Suppressor macrophage (primary cell): ENCODE data around the gene ATP6V0C.
A peak's percentile ranks its signal among the peaks of the same experiment; 100 is the strongest.

ENCODE experiments used
- DNase-seq, 4 experiments: peaks; one replicate each; pipeline ENCODE4 v3.0.0-alpha.2; 2020 to 2022

Gene ATP6V0C

GRCh38 chr16:2512735-2513404 lies 882 bp upstream of the ATP6V0C start:
- no peak for DNase-seq

DNA sequence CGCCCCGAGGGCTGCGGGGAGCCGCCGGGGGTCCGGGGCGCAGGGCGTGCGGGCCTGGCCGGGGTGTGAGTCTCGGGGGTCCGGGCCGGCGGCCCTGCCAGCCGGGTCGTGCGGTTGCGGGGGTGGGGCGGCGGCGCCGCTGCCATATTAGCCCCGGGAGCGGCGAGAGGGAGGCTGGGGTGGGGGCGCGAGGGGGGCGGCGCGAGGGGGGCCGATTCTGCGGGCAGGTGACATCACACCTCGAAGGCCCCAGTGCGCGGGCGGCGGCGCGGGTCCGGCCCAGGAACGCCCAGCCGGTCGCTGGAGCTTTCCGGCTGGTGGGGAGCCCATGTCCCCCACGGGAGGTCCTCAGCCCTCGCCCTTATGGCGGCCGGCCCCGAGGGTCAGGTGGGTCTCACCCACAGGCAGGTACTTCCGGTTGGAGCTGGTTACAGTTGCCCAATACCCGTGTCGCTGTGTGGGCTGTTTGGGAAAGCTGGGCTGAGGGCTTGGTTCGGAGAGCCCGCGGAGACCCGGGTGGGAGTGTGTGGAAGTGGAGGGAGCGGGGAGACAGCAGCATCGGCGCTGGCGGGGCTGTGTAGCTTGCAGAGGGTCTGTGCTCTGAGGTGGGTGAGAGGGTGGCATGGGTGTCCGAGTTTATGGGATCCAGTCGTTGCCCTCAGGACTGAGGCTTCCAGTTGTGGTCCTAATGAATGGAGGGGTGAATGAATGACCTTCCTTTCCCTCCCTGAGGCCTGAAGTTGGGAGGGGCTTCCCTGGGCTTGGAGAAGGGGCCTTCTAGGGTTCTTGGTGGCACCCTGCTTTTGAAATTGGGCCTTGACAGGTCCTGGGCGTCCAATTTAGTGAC lies 804 bp downstream of the ATP6V0C start:
- peak; percentile 56 to 77 (median 64) for DNase-seq

DNA sequence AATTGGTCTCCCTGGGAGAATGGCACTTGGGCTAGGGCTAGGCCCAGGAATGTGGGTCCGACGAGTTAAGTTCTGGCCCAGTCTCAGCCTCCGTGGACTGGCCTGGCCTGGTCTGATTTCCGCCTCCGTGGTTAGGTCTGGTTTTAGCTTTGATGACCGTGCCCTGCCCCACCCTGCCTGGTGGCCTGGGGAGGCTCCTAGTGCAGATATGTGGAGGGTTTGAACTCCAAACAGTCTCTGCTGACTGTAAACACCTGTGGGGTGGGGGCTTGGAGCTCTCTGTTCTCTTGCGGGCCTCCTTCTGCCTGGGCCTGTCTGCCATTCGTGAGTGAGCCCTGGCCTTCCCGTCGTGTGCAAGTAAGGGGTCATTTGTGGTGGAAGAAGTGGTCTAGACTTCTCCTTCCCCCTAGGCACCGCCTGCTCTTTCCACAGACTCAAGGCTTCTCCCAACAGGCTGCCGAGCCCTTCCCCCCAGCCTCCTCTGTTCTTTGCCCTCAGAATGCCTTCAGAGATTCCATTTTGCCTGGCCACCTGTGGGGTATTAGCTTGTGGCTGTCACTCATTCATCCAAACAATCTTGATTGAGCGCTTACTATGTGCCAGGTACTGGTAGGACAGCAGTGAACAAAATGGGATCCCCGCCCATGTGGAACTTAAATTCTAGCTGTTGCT lies 1.6 kb downstream of the ATP6V0C start:
- peak; percentile 66 to 84 (median 80) for DNase-seq

GRCh38 chr16:2516391-2517240 lies 2.9 kb downstream of the ATP6V0C start:
- DNase-seq, result peak; percentile 78 to 87 (median 84)

GRCh38 chr16:2517954-2518605 lies 4.3 kb downstream of the ATP6V0C start:
- peak in 1 of 4 experiments; percentile 33 for DNase-seq

DNA sequence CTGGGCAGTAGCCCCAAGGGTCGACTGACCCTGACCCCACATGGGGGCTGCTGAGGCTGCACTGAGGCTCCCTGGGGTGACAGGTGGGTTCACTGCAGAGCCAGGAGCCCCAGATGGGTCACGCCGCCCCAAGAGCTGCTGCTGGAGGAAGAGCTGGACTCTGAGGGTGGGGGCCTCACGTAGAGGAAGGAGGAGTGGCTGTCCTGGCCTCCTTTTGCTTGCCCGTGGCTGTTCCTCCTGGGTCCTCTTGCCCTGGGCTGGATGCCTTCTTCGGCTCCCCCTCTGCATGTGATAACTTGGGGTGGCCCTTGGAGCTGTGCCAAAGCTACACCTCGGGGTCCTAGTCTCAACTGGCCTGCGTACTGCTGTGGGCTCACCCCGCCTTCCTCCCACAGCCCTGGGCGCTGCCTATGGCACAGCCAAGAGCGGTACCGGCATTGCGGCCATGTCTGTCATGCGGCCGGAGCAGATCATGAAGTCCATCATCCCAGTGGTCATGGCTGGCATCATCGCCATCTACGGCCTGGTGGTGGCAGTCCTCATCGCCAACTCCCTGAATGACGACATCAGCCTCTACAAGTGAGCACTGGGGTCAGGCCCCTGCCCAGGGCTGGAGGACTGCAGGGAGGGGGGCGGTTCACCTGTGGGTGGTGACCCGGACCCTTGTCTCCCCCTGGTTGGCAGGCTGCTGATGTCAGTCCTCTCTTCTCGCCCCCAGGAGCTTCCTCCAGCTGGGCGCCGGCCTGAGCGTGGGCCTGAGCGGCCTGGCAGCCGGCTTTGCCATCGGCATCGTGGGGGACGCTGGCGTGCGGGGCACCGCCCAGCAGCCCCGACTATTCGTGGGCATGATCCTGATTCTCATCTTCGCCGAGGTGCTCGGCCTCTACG lies 5.3 kb downstream of the ATP6V0C start:
- peak in 1 of 4 experiments; percentile 45 for DNase-seq

DNA sequence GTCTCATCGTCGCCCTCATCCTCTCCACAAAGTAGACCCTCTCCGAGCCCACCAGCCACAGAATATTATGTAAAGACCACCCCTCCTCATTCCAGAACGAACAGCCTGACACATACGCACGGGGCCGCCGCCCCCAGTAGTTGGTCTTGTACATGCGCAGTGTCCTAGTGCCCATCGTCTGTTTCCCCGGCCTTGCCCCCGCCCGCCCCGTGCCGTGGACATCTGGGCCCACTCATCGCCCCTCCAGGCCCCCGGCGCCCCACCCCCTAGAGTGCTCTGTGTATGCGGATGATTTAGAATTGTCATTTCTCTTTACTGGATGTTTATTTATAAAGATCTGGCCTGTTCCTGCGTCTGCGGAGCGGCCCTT lies 5.9 kb downstream of the ATP6V0C start:
- no peak for DNase-seq

DNA sequence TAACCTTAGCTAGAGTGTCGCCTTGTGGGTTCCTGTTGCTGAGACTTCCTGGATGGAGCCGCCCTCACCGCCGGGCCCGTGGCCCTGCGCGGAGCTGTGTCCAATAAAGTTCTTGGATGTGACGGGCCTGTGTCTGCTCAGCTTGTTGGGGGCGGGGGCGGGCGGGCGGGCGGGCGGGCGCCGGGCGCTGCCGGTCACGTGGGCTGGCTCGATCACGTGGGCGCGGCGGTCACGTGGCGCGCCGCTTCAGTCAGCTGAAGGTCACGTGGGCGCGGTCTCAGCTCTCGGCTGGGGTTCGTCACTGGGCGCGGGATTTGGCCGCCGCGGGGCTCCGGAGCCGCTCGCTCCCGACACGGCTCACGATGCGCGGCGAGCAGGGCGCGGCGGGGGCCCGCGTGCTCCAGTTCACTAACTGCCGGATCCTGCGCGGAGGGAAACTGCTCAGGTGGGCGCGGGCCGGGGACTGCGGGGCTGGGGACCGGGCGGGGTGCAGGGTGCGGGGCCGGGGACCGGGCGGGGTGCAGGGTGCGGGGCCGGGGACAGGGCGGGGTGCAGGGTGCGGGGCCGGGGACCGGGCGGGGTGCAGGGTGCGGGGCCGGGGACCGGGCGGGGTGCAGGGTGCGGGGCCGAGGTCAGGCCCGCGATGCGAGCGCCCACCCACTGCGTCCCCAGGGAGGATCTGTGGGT lies 6.5 kb downstream of the ATP6V0C start, which contains the start of gene AMDHD2:
Gene AMDHD2 (plus strand): TSS at position 275 of the 687 bp plus-strand sequence. CDS start 88 bp downstream, at position 363.
- DNase-seq, result peak; percentile 96 to 99 (median 97)

- peak; percentile 68 to 86 (median 74) for DNase-seq
Measured at GRCh38 chr16:2520784-2521531, 7.2 kb downstream of the ATP6V0C start.

DNA sequence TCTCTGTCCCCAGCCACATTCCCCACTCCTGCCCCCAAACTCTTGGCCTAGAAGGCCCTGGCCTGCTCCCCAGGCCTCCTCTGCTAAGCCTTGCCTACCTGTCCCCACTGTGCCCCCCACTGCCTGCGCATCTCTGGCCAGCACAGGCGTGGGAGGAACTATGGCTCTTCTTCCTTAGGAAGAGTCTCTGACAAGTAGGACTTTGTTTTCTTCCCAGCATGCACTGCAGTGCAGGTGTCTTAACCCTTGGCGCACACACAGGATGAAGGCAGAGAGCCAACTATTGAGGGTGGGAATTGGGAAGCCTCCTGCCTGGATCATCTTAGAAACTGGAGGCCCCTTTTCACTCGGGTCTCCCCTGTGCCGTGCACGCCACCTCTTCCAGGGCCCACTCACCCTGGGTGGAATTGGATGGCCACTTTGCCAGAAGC lies 10.1 kb downstream of the ATP6V0C start:
- DNase-seq, result no peak

DNA sequence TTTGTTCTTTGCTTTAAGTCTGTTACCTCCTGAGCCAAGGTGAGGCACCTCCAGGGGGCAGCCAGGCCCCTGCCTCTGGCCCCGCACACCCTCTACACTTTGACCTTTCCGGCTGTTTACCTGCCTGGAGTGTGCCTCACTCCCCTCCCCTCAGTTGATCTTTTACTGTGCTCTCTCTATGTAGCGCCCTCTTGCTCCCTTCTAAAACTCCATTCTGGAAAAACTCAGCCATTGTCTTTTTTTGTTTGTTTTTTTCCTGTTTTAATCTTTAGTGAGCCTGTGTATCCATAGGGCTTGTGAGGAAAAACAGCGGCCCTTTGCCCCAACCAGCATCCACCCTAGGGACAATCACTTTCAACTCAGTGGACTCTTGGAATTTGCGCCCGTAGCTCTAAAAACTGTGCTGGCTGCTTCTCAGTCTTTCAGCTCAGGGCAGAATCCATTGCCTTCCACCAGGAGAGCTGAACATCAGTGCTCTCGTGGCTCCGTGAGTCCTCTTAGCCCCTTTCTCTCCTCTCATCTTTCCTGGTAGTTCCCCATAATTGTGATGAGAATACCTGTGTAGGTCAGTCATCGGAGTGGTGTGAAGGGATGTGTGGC lies 10.7 kb downstream of the ATP6V0C start:
- no peak for DNase-seq

- no peak for DNase-seq
Measured at GRCh38 chr16:2526135-2526534, 12.4 kb downstream of the ATP6V0C start.

DNA sequence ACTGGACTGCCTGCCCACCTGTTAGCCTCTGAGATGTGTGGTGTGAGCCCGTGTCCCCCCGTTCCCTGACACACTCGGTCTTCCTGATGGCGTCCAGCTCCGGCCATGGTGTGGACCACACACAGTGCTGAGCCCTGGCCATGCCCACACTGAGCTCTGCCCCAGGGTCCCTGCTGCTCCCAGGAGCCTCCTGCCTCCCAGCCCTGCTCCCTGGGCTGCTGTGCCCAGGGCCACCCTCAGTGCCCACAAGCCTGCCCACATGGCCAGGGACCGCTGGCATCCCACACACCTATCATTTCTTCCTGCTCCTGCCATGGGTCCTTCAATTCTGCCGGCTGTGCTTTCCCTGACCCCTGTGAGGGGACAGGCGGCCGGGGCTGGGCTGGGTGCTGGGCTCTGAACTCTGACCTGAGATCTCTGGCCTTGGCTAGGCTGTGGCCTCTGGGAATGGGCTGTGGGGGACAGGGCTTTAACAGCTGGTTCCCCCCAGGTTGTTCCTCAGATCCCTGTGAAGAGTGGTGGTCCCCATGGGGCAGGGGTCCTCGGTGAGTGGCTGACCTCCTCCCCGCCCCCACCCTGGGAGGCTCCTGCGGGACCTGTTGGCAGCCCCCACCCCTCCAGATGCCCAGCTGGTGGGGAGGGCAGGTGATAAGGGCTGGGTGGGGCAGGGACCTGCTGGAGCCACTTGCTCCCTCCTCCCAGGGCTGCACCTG lies 13.5 kb downstream of the ATP6V0C start:
- no peak for DNase-seq

- no peak for DNase-seq
Measured at GRCh38 chr16:2527784-2528100, 14.0 kb downstream of the ATP6V0C start.

DNA sequence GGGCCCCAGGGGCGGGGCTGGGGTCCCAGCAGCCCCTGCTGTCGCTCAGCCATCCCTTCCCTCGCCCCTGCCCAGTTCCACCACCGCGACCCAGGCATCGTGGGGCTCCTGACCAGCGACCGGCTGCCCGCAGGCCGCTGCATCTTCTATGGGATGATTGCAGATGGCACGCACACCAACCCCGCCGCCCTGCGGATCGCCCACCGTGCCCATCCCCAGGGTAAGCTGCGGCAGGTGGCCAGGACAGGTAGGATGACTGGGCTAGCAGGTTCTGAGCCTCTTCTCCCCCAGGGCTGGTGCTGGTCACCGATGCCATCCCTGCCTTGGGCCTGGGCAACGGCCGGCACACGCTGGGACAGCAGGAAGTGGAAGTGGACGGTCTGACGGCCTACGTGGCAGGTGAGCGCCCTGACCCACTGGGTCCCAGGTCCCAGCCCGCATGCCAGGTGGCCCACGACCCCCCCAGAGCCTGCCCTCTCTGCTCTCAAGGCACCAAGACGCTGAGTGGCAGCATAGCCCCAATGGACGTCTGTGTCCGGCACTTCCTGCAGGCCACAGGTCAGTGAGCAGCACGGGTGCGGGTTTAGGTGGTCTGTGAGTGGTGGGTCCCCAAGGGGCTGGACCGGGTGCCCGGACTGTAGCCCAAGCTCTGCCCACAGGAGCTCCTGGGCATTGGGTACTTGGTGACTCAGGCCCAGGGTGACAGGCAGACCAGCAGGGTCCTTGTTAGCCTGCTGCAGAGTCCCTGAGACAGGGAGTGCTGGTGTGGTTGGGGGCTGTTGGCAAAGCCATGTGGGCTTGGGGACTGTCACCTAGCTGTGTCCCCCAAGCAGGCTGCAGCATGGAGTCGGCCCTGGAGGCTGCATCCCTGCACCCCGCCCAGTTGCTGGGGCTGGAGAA lies 14.7 kb downstream of the ATP6V0C start:
- no peak for DNase-seq

- no peak for DNase-seq
Measured at GRCh38 chr16:2529061-2529931, 15.5 kb downstream of the ATP6V0C start.
